Endothelial cell (in vitro differentiated cells): ENCODE results near the gene PI4KA. TPM values are rescaled to one million over a fixed set of nuclear protein-coding genes. Genes with fewer than 3 reads are reported as not detected.
"Not testable (repeated sequence)": the region's sequence is repeated elsewhere in the genome, so short reads cannot be mapped to it uniquely, and the experiment has no call there.

Experiments used
- DNase-seq: peaks from one replicate; pipeline ENCODE4 v3.0.0; 2021; ENCODE audit warnings: low spot score
- H3K27ac Mint-ChIP-seq: one replicate; pipeline ENCODE4 v1.8.0; 2021; ENCODE audit warnings: mixed read lengths, inconsistent platforms; ENCODE audit not compliant: unreplicated experiment
- H3K27me3 Mint-ChIP-seq: one replicate; pipeline ENCODE4 v1.8.0; 2021; ENCODE audit warnings: mild to moderate bottlenecking, moderate library complexity, mixed read lengths, inconsistent platforms; ENCODE audit not compliant: unreplicated experiment
- H3K36me3 Mint-ChIP-seq: one replicate; pipeline ENCODE4 v1.8.0; 2021; ENCODE audit warnings: mild to moderate bottlenecking, low read depth, mixed read lengths, inconsistent platforms; ENCODE audit not compliant: unreplicated experiment
- H3K4me1 Mint-ChIP-seq: one replicate; pipeline ENCODE4 v1.8.0; 2021; ENCODE audit warnings: mild to moderate bottlenecking, mixed read lengths, inconsistent platforms; ENCODE audit not compliant: unreplicated experiment
- H3K4me3 Mint-ChIP-seq: one replicate; pipeline ENCODE4 v1.8.0; 2021; ENCODE audit warnings: mild to moderate bottlenecking, mixed read lengths, inconsistent platforms; ENCODE audit not compliant: unreplicated experiment
- H3K9me3 Mint-ChIP-seq: one replicate; pipeline ENCODE4 v1.8.0; 2021; ENCODE audit warnings: mixed read lengths, inconsistent platforms; ENCODE audit not compliant: unreplicated experiment
- total RNA-seq: library from RNA; stranded (reverse); fragmentation: NEBNext Ultra II Directional; extraction: Animal tissue kit (Norgen Biotek cat#: 25700); gene quantifications from one replicate; pipeline ENCODE4 v1.2.1, GENCODE V29; 2021; ENCODE audit not compliant: unreplicated experiment

Gene PI4KA
- total RNA-seq, 1 donor from 2014 or later, result 65.3 TPM

DNA sequence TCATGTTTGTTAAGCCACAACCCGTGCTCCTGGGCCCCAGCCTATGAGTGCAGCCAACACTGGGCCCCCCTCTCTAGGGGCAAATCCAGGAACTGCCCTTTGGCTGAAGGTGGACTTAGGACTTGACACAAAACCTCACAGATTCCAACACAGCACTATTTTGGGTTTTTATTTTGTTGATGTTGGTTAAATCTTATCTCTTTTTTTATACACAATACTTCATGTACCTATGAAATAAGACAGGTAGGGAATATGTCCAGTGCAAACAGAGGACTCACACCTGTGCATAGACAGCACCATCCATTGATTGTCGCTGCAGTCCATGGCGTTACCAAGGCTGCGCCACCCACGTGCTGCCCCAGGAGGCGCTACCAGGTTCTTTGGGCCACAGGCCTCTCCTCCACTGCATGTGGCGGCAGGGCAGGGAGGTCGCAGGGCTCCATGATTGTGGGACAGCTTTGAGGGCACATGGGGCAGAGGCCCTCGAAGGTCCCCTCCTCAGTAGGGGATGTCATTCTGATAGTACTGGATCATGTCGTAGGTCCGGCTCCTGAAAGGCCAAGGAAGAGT is 151.0 kb downstream of the PI4KA start:
- not testable (repeated sequence) for H3K4me3 Mint-ChIP-seq, H3K27ac Mint-ChIP-seq, H3K27me3 Mint-ChIP-seq, H3K4me1 Mint-ChIP-seq, H3K9me3 Mint-ChIP-seq
- peaks cover 11% of the 10 kb centered on the region for H3K36me3 Mint-ChIP-seq
- peak; percentile 22 for DNase-seq

DNA sequence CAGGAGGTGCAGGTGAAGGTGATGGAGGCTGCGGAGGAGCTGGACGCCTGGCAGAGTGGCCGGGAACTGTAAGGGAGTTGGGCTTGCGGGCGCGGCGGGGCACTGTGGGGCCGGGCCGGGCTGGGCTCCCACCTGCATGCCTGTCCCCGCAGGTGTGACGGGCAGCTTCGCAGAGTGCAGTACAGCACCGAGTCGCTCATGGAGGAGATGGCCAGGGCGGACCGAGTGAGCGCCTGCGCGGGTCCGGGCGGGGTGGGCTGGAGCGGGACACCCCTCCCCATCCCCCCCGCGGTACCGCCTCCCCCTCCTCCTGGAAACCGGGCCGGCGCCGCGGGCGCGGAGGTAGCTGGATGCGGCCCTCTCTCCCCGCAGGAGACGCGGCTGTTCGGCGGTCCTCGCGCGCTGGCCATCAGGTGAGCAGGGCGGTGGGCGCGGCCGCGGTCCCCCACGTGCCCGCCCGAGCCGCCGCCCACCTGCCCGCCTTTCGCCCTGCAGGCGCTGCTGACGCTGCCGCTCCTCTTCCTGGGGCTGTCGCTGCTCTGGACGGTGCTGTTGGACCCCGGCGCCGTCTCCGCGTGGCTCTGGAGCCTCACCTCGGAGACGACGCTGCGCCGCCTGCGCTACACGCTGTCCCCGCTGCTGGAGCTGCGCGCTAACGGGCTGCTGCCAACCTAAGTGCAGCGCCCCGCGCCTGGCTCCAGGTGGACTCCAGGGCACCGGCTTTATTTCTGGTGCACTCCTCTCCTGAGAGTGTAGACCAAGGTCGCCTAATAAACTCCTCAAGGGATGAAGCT is 154.6 kb downstream of the PI4KA start:
- not testable (repeated sequence) for H3K27me3 Mint-ChIP-seq, H3K4me1 Mint-ChIP-seq, H3K36me3 Mint-ChIP-seq, DNase-seq, H3K9me3 Mint-ChIP-seq
- Mint-ChIP-seq H3K27ac (peak overlapping the region; percentile 57), H3K4me3 (peak overlapping the region; percentile 88)

DNA sequence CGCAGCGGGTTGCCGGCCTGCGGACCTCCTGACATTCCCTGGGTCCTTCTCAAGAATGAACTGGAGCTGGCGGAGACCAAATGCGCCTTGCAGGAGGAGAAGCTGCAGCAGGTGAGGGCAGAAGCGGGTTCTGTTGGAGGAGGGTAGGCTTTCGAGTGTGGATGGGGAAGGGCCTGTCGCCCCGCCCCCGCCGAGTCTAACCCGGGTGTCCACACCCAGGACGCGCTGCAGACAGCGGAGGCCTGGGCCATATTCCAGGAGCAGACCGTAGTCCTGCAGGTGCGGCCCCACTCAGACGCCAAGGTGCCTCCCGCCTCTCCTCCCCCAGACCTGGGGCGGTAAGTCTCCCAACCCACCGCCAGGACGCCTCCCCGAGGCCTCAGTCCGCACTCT is 155.2 kb downstream of the PI4KA start:
- DNase-seq, H3K9me3 Mint-ChIP-seq, H3K27me3 Mint-ChIP-seq, H3K36me3 Mint-ChIP-seq, H3K4me3 Mint-ChIP-seq, H3K27ac Mint-ChIP-seq, H3K4me1 Mint-ChIP-seq: not testable (repeated sequence)

DNA sequence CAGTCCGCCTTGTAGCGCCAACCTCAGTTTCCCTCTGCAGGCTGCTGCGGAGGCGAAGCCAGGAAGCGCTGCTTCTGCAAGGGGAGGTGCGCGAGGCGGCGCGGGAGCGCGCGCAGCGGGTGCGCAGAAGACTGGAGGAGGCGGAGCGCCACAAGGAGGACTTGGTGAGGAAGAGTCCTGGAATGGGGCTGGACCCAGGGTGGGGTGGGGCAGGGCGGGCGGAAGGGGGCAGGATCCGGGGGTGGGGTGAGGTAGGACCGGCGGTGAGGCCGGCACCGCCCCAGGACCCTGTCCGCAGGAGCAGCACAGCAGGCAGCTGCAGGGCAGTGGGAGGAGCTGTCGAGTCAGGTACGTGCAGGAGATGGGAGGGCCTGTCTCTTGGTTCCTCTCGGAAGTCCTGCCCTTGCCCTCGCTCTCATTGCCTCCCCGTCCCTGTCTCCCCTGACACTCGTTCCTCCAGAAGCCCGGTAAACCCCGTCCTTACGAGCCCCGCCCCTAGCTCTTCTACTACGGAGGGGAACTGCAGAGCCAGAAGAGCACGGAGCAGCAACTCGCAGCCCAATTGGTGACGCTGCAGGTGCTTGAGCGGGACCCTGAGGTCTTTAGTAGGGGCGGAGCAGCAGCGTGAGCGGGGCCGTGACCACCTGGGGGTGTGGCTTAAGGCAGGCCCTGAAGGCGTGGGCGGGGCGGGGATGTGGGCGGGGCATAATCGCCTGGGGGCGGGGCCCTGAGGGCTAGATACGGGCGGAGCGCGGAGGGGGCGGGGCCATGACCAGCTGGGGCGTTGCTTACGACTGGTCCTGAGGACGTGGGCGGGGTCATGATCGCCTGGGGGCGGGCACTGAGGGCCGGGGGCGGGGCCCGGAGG is 155.8 kb downstream of the PI4KA start:
- Mint-ChIP-seq H3K27ac (peak overlapping the region; percentile 36), H3K4me3 (peak overlapping the region; percentile 89)
- not testable (repeated sequence) for H3K27me3 Mint-ChIP-seq, H3K36me3 Mint-ChIP-seq, H3K9me3 Mint-ChIP-seq, H3K4me1 Mint-ChIP-seq
- peak; percentile 96 for DNase-seq

DNA sequence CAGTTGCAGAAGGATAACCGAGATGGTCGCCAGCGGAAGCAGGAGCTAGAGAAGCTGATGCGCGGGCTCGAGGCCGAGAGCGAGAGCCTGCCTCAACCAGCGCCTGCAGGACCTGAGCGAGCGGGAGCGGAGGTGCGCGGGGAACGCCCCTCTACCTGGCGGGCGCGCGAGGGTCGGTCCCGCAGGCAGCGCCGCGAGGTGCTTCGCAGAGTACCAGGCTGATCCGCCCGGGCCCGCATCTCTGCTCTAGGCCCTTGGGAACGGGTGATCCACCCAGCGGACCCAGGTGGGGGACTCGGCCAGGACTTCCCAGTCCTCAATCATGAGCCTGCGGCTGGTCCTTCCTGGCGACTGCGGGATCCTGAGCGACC is 156.5 kb downstream of the PI4KA start:
- H3K4me1 Mint-ChIP-seq, H3K27ac Mint-ChIP-seq, H3K36me3 Mint-ChIP-seq, DNase-seq, H3K27me3 Mint-ChIP-seq, H3K9me3 Mint-ChIP-seq: not testable (repeated sequence)
- H3K4me3 Mint-ChIP-seq, result peak overlapping the region; percentile 42

DNA sequence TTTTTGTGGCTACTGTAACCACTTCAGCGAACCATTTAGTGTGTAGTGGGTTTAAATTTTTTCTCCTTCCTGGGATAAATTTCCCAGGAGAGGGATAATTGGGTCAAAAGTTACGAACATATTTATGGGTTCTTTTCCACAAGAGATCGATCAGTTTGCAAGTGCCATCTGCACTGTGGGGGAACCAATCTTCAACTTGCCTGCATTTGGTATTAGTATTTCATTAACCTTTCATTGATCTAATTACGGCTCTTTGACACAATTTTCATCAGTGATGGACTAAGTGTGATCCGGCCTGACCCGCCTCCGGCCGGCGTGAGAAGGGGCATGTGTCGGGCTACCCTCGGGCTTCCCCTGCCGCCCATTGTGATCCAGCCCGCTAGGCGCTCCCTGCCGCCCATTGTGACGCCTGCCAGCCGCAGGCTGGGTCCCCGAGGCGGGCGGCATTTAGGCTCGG is 156.9 kb downstream of the PI4KA start:
- H3K27ac Mint-ChIP-seq, H3K4me3 Mint-ChIP-seq, H3K27me3 Mint-ChIP-seq, DNase-seq, H3K36me3 Mint-ChIP-seq, H3K9me3 Mint-ChIP-seq, H3K4me1 Mint-ChIP-seq: not testable (repeated sequence)

DNA sequence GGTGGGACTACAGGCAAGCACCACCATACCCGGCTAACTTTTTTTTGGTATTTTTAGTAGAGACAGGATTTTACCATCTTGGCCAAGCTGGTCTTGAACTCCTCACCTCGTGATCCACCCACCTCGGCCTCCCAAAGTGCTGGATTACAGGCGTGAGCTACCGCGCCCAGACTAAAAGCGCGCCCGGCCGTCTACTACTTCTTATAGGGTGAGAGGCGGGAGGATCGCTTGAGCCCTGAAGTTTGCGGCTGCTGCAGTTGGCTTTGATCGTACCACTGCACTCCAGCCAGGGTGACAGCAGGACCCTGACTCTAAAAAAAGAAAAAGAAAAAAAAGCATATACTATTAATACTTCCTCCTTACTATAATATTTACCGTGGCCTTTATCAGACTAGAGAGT is 158.3 kb downstream of the PI4KA start:
- not testable (repeated sequence) for H3K27ac Mint-ChIP-seq, H3K36me3 Mint-ChIP-seq, H3K27me3 Mint-ChIP-seq, H3K4me1 Mint-ChIP-seq, DNase-seq, H3K9me3 Mint-ChIP-seq, H3K4me3 Mint-ChIP-seq

DNA sequence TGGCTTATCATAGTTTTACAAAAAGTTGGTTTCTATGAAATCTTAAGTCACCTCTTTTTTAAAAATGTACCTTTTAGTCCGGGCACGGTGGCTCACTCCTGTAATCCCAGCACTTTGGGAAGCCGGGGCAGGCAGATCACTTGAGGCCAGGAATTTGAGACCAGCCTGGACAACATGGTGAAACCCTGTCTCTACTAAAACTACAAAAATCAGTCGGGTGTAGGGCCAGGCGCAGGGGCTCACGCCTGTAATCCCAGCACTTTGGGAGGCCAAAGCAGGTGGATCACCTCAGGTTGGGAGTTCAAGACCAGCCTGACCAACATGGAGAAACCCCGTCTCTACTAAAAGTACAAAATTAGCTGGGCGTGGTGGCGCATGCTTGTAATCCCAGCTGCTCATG is 158.8 kb downstream of the PI4KA start:
- H3K4me3 Mint-ChIP-seq, H3K9me3 Mint-ChIP-seq, DNase-seq, H3K36me3 Mint-ChIP-seq, H3K27me3 Mint-ChIP-seq, H3K4me1 Mint-ChIP-seq, H3K27ac Mint-ChIP-seq: not testable (repeated sequence)
